HepG2 (cell line): Measurements from ENCODE around the gene PARN. TPM values are rescaled to one million over a fixed set of nuclear protein-coding genes. Genes with fewer than 3 reads are reported as not detected.

Source experiments
- FOSL1 ChIP-seq: sonication (generic); formaldehyde crosslinking; IDR thresholded peaks from 2 replicates; pipeline ENCODE4 v1.9.0; 2021; ENCODE audit warnings: missing genetic modification reagents, borderline replicate concordance
- FOXC1 ChIP-seq: sonication (generic); formaldehyde crosslinking; IDR thresholded peaks from 2 replicates; pipeline ENCODE4 v1.8.0; 2022; ENCODE audit warnings: mild to moderate bottlenecking, missing genetic modification reagents, borderline replicate concordance
- IRX3 ChIP-seq: sonication (generic); formaldehyde crosslinking; IDR thresholded peaks from 2 replicates; pipeline ENCODE4 v1.8.1; 2023; ENCODE audit warnings: mild to moderate bottlenecking, low read depth, missing genetic modification reagents, borderline replicate concordance
- NFRKB ChIP-seq: fragments of 450-650 bp; IDR thresholded peaks from 2 replicates; pipeline ENCODE4 v1.6.1; 2017
- PRMT3 ChIP-seq: sonication (generic); formaldehyde crosslinking; IDR thresholded peaks from 2 replicates; pipeline ENCODE4 v1.8.1; 2022; ENCODE audit warnings: low read depth, mild to moderate bottlenecking, moderate library complexity, missing genetic modification reagents, borderline replicate concordance
- TEAD2 ChIP-seq: sonication (generic); formaldehyde crosslinking; IDR thresholded peaks from 2 replicates; pipeline ENCODE4 v1.9.0; 2021; ENCODE audit warnings: missing genetic modification reagents
- U2AF1 ChIP-seq: fragments of 200-400 bp; formaldehyde crosslinking; optimal IDR thresholded peaks from 2 replicates; pipeline ENCODE3; 2017; ENCODE audit warnings: mild to moderate bottlenecking, low read depth, low read length
- ZBTB21 ChIP-seq: sonication (generic); formaldehyde crosslinking; IDR thresholded peaks from 2 replicates; pipeline ENCODE4 v1.4.0; 2020; ENCODE audit warnings: missing genetic modification reagents
- ZBTB38 ChIP-seq: sonication (generic); formaldehyde crosslinking; IDR thresholded peaks from 2 replicates; pipeline ENCODE4 v1.5.1; 2020; ENCODE audit warnings: mild to moderate bottlenecking, missing genetic modification reagents
- ZBTB7B ChIP-seq: sonication (generic); formaldehyde crosslinking; IDR thresholded peaks from 2 replicates; pipeline ENCODE4 v1.4.0; 2020; ENCODE audit warnings: missing genetic modification reagents
- ZBTB8A ChIP-seq: sonication (generic); formaldehyde crosslinking; IDR thresholded peaks from 2 replicates; pipeline ENCODE4 v1.4.0; 2020; ENCODE audit warnings: mild to moderate bottlenecking, low read depth, missing genetic modification reagents, borderline replicate concordance
- ZNF10 ChIP-seq: sonication (generic); formaldehyde crosslinking; IDR thresholded peaks from 2 replicates; pipeline ENCODE4 v1.4.0; 2020; ENCODE audit warnings: mild to moderate bottlenecking, low read depth, missing genetic modification reagents, borderline replicate concordance
- ZNF296 ChIP-seq: sonication (generic); formaldehyde crosslinking; conservative IDR thresholded peaks from 2 replicates; pipeline ENCODE4 v1.5.0; 2020; ENCODE audit warnings: mild to moderate bottlenecking, missing genetic modification reagents
- ZNF614 ChIP-seq: IDR thresholded peaks from 2 replicates; pipeline ENCODE4 v1.6.1; 2018; ENCODE audit warnings: missing biosample characterization, missing genetic modification reagents, inconsistent platforms, borderline replicate concordance
- ZNF7 ChIP-seq: IDR thresholded peaks from 2 replicates; pipeline ENCODE4 v1.6.1; 2016; ENCODE audit warnings: missing biosample characterization, missing genetic modification reagents
- ZNF792 ChIP-seq: IDR thresholded peaks from 2 replicates; pipeline ENCODE4 v1.6.1; 2016
- ZSCAN20 ChIP-seq: sonication (generic); formaldehyde crosslinking; IDR thresholded peaks from 2 replicates; pipeline ENCODE4 v1.4.0; 2020; ENCODE audit warnings: missing genetic modification reagents, mild to moderate bottlenecking, borderline replicate concordance
- polyA plus RNA-seq, 8 experiments: library from polyadenylated mRNA; depleted of rRNA in 3 of 8; stranded (reverse) in 7 of 8; unstranded in 1 of 8; fragments of >200 nt; fragmentation: Illumina TruSeq in 4 of 8; extraction: Trizol in 4 of 8; gene quantifications; 2 replicates each; pipeline versions ENCODE4 v1.2.1 to v1.2.3, GENCODE V29; 2011 to 2016; ENCODE audit warnings: low read depth in 4 of 8, missing spikeins in 1 of 8, mixed read lengths in 1 of 8; ENCODE audit not compliant: insufficient read depth in 1 of 8
- total RNA-seq, 5 experiments: library from RNA; depleted of rRNA; stranded (reverse); fragments of >200 nt; fragmentation: Illumina TruSeq; extraction: Trizol; gene quantifications; 2 replicates each; pipeline ENCODE4 v1.2.3, GENCODE V29; 2016; ENCODE audit warnings: low read depth in 1 of 5
- TF ChIP-seq, protein P1 (sequence below): sonication (generic); formaldehyde crosslinking; IDR thresholded peaks from 2 replicates; pipeline ENCODE4 v1.5.0; 2020; ENCODE audit warnings: missing genetic modification reagents, mild to moderate bottlenecking, borderline replicate concordance
- TF ChIP-seq, protein P2 (sequence below): sonication (generic); formaldehyde crosslinking; IDR thresholded peaks from 2 replicates; pipeline ENCODE4 v1.5.0; 2020; ENCODE audit warnings: missing genetic modification reagents
- TF ChIP-seq, protein P3 (sequence below): sonication (generic); formaldehyde crosslinking; IDR thresholded peaks from 2 replicates; pipeline ENCODE4 v1.8.1; 2023; ENCODE audit warnings: mild to moderate bottlenecking, missing genetic modification reagents
- TF ChIP-seq, protein P4 (sequence below): sonication (generic); formaldehyde crosslinking; IDR thresholded peaks from 2 replicates; pipeline ENCODE4 v1.4.0; 2020; ENCODE audit warnings: missing genetic modification reagents, borderline replicate concordance
- TF ChIP-seq, protein P5 (sequence below): sonication (generic); formaldehyde crosslinking; IDR thresholded peaks from 2 replicates; pipeline ENCODE4 v1.9.0; 2022; ENCODE audit warnings: missing genetic modification reagents, mild to moderate bottlenecking, borderline replicate concordance

The PARN gene
- total and polyA plus RNA-seq, 2 of the 13 experiments (the other 11 are each of a cell fraction or from before 2014, with no cell fraction given) = 13.3 to 47.6 TPM

DNA sequence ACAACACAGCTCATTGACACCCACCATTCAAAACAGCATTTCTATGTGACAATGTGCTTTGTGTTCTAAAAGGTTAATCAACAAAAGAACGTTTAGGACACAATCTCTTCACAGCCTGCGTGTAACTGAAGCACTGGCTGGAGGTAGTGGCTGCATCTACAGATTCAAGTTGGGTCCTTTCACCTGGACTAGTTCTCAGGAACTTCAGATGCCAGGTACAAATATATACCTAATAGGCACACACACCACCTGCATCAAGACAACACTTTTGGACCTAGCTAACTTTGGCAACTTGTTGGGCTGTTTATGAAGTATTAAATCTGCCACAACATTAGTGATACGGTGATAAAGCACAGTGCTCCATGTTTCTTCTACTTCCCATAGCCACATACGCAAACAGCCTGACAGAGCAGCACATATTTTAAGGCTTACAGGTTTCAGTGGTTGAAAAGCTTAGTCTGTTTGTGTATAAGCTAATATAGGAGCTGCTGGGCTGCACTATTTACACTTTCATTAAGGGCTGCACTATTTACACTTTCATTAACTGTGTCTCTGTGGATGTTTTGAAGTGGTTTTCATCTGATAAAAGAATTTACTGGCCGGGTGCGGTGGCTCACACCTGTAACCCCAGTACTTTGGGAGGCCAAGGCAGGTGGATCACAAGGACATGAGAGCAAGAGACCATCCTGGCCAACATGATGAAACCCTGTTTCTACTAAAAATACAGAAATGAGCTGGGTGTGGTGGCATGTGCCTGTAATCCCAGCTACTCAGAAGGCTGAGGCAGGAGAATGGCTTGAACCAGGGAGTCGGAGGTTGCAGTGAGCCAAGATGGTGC, 132.6 kb downstream of the PARN start (continued):
- TF ChIP-seq, protein P1, sequence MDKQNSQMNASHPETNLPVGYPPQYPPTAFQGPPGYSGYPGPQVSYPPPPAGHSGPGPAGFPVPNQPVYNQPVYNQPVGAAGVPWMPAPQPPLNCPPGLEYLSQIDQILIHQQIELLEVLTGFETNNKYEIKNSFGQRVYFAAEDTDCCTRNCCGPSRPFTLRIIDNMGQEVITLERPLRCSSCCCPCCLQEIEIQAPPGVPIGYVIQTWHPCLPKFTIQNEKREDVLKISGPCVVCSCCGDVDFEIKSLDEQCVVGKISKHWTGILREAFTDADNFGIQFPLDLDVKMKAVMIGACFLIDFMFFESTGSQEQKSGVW (CRISPR knock-in tag) = no peak
- TF ChIP-seq FOSL1 (CRISPR knock-in tag) (no peak), ZBTB38 (CRISPR knock-in tag) (peak; percentile 23; the same call in 1 of the 2 replicates), TEAD2 (no peak), ZNF296 (CRISPR knock-in tag) (no peak), ZNF10 (no peak), ZBTB7B (CRISPR knock-in tag) (no peak), FOXC1 (peak; percentile 29; the same call in 1 of the 2 replicates), ZBTB21 (CRISPR knock-in tag) (no peak), PRMT3 (CRISPR knock-in tag) (no peak), ZBTB8A (CRISPR knock-in tag) (no peak), ZNF7 (CRISPR knock-in tag) (no peak), IRX3 (CRISPR knock-in tag) (no peak), NFRKB (no peak), ZSCAN20 (CRISPR knock-in tag) (no peak), U2AF1 (no peak), ZNF614 (peak; percentile 87), ZNF792 (CRISPR knock-in tag) (peak; percentile 78)
- TF ChIP-seq, protein P2, sequence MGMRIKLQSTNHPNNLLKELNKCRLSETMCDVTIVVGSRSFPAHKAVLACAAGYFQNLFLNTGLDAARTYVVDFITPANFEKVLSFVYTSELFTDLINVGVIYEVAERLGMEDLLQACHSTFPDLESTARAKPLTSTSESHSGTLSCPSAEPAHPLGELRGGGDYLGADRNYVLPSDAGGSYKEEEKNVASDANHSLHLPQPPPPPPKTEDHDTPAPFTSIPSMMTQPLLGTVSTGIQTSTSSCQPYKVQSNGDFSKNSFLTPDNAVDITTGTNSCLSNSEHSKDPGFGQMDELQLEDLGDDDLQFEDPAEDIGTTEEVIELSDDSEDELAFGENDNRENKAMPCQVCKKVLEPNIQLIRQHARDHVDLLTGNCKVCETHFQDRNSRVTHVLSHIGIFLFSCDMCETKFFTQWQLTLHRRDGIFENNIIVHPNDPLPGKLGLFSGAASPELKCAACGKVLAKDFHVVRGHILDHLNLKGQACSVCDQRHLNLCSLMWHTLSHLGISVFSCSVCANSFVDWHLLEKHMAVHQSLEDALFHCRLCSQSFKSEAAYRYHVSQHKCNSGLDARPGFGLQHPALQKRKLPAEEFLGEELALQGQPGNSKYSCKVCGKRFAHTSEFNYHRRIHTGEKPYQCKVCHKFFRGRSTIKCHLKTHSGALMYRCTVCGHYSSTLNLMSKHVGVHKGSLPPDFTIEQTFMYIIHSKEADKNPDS (CRISPR knock-in tag) = peak; percentile 57; the same call in 1 of the 2 replicates
- TF ChIP-seq, protein P3, sequence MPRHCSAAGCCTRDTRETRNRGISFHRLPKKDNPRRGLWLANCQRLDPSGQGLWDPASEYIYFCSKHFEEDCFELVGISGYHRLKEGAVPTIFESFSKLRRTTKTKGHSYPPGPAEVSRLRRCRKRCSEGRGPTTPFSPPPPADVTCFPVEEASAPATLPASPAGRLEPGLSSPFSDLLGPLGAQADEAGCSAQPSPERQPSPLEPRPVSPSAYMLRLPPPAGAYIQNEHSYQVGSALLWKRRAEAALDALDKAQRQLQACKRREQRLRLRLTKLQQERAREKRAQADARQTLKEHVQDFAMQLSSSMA (CRISPR knock-in tag) = no peak
- TF ChIP-seq, protein P4, sequence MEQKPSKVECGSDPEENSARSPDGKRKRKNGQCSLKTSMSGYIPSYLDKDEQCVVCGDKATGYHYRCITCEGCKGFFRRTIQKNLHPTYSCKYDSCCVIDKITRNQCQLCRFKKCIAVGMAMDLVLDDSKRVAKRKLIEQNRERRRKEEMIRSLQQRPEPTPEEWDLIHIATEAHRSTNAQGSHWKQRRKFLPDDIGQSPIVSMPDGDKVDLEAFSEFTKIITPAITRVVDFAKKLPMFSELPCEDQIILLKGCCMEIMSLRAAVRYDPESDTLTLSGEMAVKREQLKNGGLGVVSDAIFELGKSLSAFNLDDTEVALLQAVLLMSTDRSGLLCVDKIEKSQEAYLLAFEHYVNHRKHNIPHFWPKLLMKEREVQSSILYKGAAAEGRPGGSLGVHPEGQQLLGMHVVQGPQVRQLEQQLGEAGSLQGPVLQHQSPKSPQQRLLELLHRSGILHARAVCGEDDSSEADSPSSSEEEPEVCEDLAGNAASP (CRISPR knock-in tag) = no peak
- TF ChIP-seq, protein P5, sequence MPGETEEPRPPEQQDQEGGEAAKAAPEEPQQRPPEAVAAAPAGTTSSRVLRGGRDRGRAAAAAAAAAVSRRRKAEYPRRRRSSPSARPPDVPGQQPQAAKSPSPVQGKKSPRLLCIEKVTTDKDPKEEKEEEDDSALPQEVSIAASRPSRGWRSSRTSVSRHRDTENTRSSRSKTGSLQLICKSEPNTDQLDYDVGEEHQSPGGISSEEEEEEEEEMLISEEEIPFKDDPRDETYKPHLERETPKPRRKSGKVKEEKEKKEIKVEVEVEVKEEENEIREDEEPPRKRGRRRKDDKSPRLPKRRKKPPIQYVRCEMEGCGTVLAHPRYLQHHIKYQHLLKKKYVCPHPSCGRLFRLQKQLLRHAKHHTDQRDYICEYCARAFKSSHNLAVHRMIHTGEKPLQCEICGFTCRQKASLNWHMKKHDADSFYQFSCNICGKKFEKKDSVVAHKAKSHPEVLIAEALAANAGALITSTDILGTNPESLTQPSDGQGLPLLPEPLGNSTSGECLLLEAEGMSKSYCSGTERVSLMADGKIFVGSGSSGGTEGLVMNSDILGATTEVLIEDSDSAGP = no peak
